ENCODE data around the gene MDP1. TPM values are rescaled to one million over a fixed set of nuclear protein-coding genes. Genes with fewer than 3 reads are reported as not detected.
"Not testable (repeated sequence)": the region's sequence is repeated elsewhere in the genome, so short reads cannot be mapped to it uniquely, and the experiment has no call there.

The MDP1 gene
- total and polyA plus RNA-seq, 10 of the 15 experiments (the other 5 are each of a cell fraction or from before 2014, with no cell fraction given): 10.4 to 45.8 (median 23.5) TPM

GRCh38 chr14:24204163-24205146 lies 11.4 kb downstream of the MDP1 start:
- POLR2A ChIA-PET: interaction anchor here (0.7 to 1.1 kb wide), 3 partner anchors 9 to 96 kb away, joined by 3 read pairs; partner anchors contain the start of gene TM9SF1
- in situ Hi-C loops (cut with MboI) (no loop called here), intact Hi-C loops (cut with micrococcal nuclease; ENCODE audit: unreplicated experiment) (no loop called here)
- no TSS peak for BruUV-seq (replicated peaks)
- H3K9me3 ChIP-seq (replicated peaks; ENCODE audit: control insufficient read depth, insufficient read depth, low read length): peaks cover 5% of the 10 kb centered on the region
- TF ChIP-seq, protein P1, sequence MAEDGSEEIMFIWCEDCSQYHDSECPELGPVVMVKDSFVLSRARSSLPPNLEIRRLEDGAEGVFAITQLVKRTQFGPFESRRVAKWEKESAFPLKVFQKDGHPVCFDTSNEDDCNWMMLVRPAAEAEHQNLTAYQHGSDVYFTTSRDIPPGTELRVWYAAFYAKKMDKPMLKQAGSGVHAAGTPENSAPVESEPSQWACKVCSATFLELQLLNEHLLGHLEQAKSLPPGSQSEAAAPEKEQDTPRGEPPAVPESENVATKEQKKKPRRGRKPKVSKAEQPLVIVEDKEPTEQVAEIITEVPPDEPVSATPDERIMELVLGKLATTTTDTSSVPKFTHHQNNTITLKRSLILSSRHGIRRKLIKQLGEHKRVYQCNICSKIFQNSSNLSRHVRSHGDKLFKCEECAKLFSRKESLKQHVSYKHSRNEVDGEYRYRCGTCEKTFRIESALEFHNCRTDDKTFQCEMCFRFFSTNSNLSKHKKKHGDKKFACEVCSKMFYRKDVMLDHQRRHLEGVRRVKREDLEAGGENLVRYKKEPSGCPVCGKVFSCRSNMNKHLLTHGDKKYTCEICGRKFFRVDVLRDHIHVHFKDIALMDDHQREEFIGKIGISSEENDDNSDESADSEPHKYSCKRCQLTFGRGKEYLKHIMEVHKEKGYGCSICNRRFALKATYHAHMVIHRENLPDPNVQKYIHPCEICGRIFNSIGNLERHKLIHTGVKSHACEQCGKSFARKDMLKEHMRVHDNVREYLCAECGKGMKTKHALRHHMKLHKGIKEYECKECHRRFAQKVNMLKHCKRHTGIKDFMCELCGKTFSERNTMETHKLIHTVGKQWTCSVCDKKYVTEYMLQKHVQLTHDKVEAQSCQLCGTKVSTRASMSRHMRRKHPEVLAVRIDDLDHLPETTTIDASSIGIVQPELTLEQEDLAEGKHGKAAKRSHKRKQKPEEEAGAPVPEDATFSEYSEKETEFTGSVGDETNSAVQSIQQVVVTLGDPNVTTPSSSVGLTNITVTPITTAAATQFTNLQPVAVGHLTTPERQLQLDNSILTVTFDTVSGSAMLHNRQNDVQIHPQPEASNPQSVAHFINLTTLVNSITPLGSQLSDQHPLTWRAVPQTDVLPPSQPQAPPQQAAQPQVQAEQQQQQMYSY (CRISPR knock-in tag; IDR thresholded peaks at IDR 0.05): no peak
- no peak overlapping the region for H3K4me2 ChIP-seq (ENCODE audit: control insufficient read depth, insufficient read depth)
- RAD21 ChIA-PET (ENCODE audit: unreplicated experiment): no interaction called here
- H3K4me3 ChIP-seq: no peak overlapping the region
- peaks cover 1 to 24% of the 10 kb centered on the region in 2 experiments; a peak in 3 of 4 replicates for H3K36me3 ChIP-seq (ENCODE audit: control insufficient read depth in 2 of 2, insufficient read depth in 2 of 2, low read length in 1 of 2)
- 79% methylated on average over 7 of the region's 7 CpGs for WGBS (ENCODE audit: insufficient coverage, insufficient replicate concordance, low lambda C conversion rate, missing lambda C conversion rate)
- DNase-seq (ENCODE audit: low read depth, low spot score) (no peak), ATAC-seq (no peak), FAIRE-seq (no peak)
- 0 out of 2 replicates have a peak, but pooled peaks cover 3% of the 10 kb centered on the region for H4K20me1 ChIP-seq (ENCODE audit: control insufficient read depth, insufficient read depth)
- CTCF ChIA-PET: interaction anchor here (1.2 kb wide), 1 partner anchor 11 kb away, joined by 3 read pairs; the partner anchor contains the start of gene MDP1
- H3K9ac ChIP-seq (ENCODE audit: control insufficient read depth, insufficient read depth, low read length): no peak overlapping the region
- SMC1A ChIA-PET (ENCODE audit: uncharacterized antibody, unreplicated experiment): no interaction called here
- no peaks in the 10 kb centered on the region for H3K27me3 ChIP-seq (replicated peaks in 1 of 2; ENCODE audit: control insufficient read depth in 2 of 2, insufficient read depth in 2 of 2, low read length in 1 of 2)
- H3K79me2 ChIP-seq (ENCODE audit: control insufficient read depth, insufficient read depth, low read length): no peaks in the 10 kb centered on the region
- no peak overlapping the region for H2AFZ ChIP-seq (ENCODE audit: control insufficient read depth, low read depth, low read length)
- H3K27ac ChIP-seq (ENCODE audit: control insufficient read depth, insufficient read depth): no peak overlapping the region
- H3K4me1 ChIP-seq (ENCODE audit: control insufficient read depth, insufficient read depth, low read length): no peaks in the 10 kb centered on the region; the same call in none of the 2 replicates

GRCh38 chr14:24203249-24203886 lies 12.5 kb downstream of the MDP1 start:
- H3K9ac ChIP-seq (ENCODE audit: control insufficient read depth, insufficient read depth, low read length); H3K9me3 ChIP-seq (replicated peaks; ENCODE audit: control insufficient read depth, insufficient read depth, low read length); H2AFZ ChIP-seq (ENCODE audit: control insufficient read depth, low read depth, low read length); H4K20me1 ChIP-seq (ENCODE audit: control insufficient read depth, insufficient read depth); H3K79me2 ChIP-seq (ENCODE audit: control insufficient read depth, insufficient read depth, low read length); BruUV-seq (replicated peaks); DNase-seq (ENCODE audit: low read depth, low spot score); H3K4me3 ChIP-seq; H3K4me1 ChIP-seq (ENCODE audit: control insufficient read depth, insufficient read depth, low read length); RAD21 ChIA-PET (ENCODE audit: unreplicated experiment); H3K27me3 ChIP-seq (replicated peaks in 1 of 2; ENCODE audit: control insufficient read depth in 2 of 2, insufficient read depth in 2 of 2, low read length in 1 of 2); in situ Hi-C loops (cut with MboI); intact Hi-C loops (cut with micrococcal nuclease; ENCODE audit: unreplicated experiment); ATAC-seq; FAIRE-seq; H3K27ac ChIP-seq (ENCODE audit: control insufficient read depth, insufficient read depth); H3K4me2 ChIP-seq (ENCODE audit: control insufficient read depth, insufficient read depth): not testable (repeated sequence)
- ChIA-PET POLR2A (interaction anchor here (1.0 to 1.1 kb wide), 2 partner anchors 8 to 42 kb away, joined by 3 read pairs; partner anchors contain the start of gene TM9SF1), CTCF (interaction anchor here (1.0 to 1.2 kb wide), 2 partner anchors 39 to 103 kb away, joined by 3 read pairs; partner anchors contain the start of gene TINF2), SMC1A (ENCODE audit: uncharacterized antibody, unreplicated experiment) (interaction anchor here (0.7 to 1.0 kb wide), 4 partner anchors 9 to 34 kb away, joined by 3 to 4 read pairs (median 3); no protein-coding TSS in a partner anchor)
- WGBS (ENCODE audit: insufficient coverage, insufficient replicate concordance, low lambda C conversion rate, missing lambda C conversion rate): 99% methylated on average over 16 of the region's 16 CpGs
- peaks cover 1 to 20% of the 10 kb centered on the region in 2 experiments; a peak in 3 of 4 replicates for H3K36me3 ChIP-seq (ENCODE audit: control insufficient read depth in 2 of 2, insufficient read depth in 2 of 2, low read length in 1 of 2)

GRCh38 chr14:24202538-24202937 lies 13.3 kb downstream of the MDP1 start:
- FAIRE-seq; intact Hi-C loops (cut with micrococcal nuclease; ENCODE audit: unreplicated experiment): not testable (repeated sequence)

More at GRCh38 chr14:24202538-24202937, 13.3 kb downstream of the MDP1 start:
- DNase-seq (ENCODE audit: low read depth, low spot score); H4K20me1 ChIP-seq (ENCODE audit: control insufficient read depth, insufficient read depth); RAD21 ChIA-PET (ENCODE audit: unreplicated experiment); H2AFZ ChIP-seq (ENCODE audit: control insufficient read depth, low read depth, low read length); BruUV-seq (replicated peaks); H3K4me1 ChIP-seq (ENCODE audit: control insufficient read depth, insufficient read depth, low read length); H3K4me3 ChIP-seq; H3K27ac ChIP-seq (ENCODE audit: control insufficient read depth, insufficient read depth); in situ Hi-C loops (cut with MboI); H3K27me3 ChIP-seq (replicated peaks in 1 of 2; ENCODE audit: control insufficient read depth in 2 of 2, insufficient read depth in 2 of 2, low read length in 1 of 2); H3K9me3 ChIP-seq (replicated peaks; ENCODE audit: control insufficient read depth, insufficient read depth, low read length); H3K9ac ChIP-seq (ENCODE audit: control insufficient read depth, insufficient read depth, low read length); H3K4me2 ChIP-seq (ENCODE audit: control insufficient read depth, insufficient read depth); ATAC-seq: not testable (repeated sequence)
- ChIA-PET CTCF (interaction anchor here (1.0 to 1.2 kb wide), 2 partner anchors 40 to 104 kb away, joined by 3 read pairs; partner anchors contain the start of gene TINF2), SMC1A (ENCODE audit: uncharacterized antibody, unreplicated experiment) (interaction anchor here (0.9 to 1.0 kb wide), 2 partner anchors 10 to 35 kb away, joined by 3 read pairs; no protein-coding TSS in a partner anchor), POLR2A (interaction anchor here (1.0 kb wide), 1 partner anchor 41 kb away, joined by 3 read pairs; no protein-coding TSS in a partner anchor)
- Histone ChIP-seq H3K36me3 (ENCODE audit: control insufficient read depth in 2 of 2, insufficient read depth in 2 of 2, low read length in 1 of 2) (peaks cover 0 to 15% of the 10 kb centered on the region in 2 experiments; a peak in 3 of 4 replicates), H3K79me2 (ENCODE audit: control insufficient read depth, insufficient read depth, low read length) (peaks cover 12% of the 10 kb centered on the region)
- WGBS (ENCODE audit: insufficient coverage, insufficient replicate concordance, low lambda C conversion rate, missing lambda C conversion rate): 100% methylated on average over 8 of the region's 8 CpGs

All from GM12878 (cell line).